HepG2 (cell line): ENCODE data around the gene EIF3L. TPM values are rescaled to one million over a fixed set of nuclear protein-coding genes. Genes with fewer than 3 reads are reported as not detected.

ENCODE experiments used
- ATAC-seq: fragments of 200-7000 bp; cut with Tn5 transposase; 3 replicates; pipeline ENCODE4 v1.9.1; 2020; ENCODE audit warnings: mild to moderate bottlenecking, moderate library complexity
- BruUV-seq: library from RNA; stranded (reverse); fragments of 400-500 nt; replicated peaks from 2 replicates; lab custom pipeline; 2021; lab: Mats Ljungman, UMichigan
- CTCF ChIA-PET: fragments of 300-600 bp; formaldehyde crosslinking; extraction: SDS; loops from one replicate; lab custom pipeline; 2021; ENCODE audit warnings: low total read pairs, inconsistent platforms, low intra/inter-chr PET ratio; lab: Yijun Ruan, JAX
- POLR2A ChIA-PET: fragments of 350-600 bp; sonication (Branson Sonifier 250); formaldehyde crosslinking; loops from one replicate; lab custom pipeline; 2020; ENCODE audit warnings: antibody characterized with exemption, inconsistent platforms; lab: Yijun Ruan, JAX
- DNase-seq: peaks from one replicate; pipeline ENCODE4 v3.0.0-alpha.2; 2015; ENCODE audit warnings: low spot score
- FAIRE-seq: peaks from 3 replicates; lab custom pipeline; 2011; peaks lifted over from hg19 to GRCh38; lab: Jason Lieb, UNC
- H2AFZ ChIP-seq: one replicate; pipeline ENCODE4 v1.6.1; 2011; ENCODE audit warnings: low read length, inconsistent platforms
- H3K27ac ChIP-seq: fragments of 300-600 bp; 3 replicates; pipeline ENCODE4 v1.8.0; 2011; ENCODE audit warnings: mixed run types, mild to moderate bottlenecking, mixed read lengths, low read length, inconsistent platforms; ENCODE audit not compliant: insufficient read depth; ENCODE audit errors: extremely low read length
- H3K27me3 ChIP-seq, 2 experiments: fragments of 200-600 bp in 1 of 2; 2 replicates in 1 of 2; 3 replicates in 1 of 2; pipeline versions ENCODE4 v1.6.0 to v1.8.0; 2011; ENCODE audit warnings: low read length in 2 of 2, mild to moderate bottlenecking in 2 of 2, moderate library complexity in 2 of 2, inconsistent platforms in 1 of 2; ENCODE audit not compliant: insufficient read depth in 2 of 2, control insufficient read depth in 1 of 2
- H3K36me3 ChIP-seq, 2 experiments: fragments of 200-600 bp in 1 of 2; replicated peaks in 1 of 2; 2 replicates in 1 of 2; 3 replicates in 1 of 2; pipeline versions ENCODE4 v1.5.1 to v1.8.0; 2011; ENCODE audit warnings: low read length in 2 of 2, inconsistent platforms in 1 of 2; ENCODE audit not compliant: insufficient read depth in 2 of 2, control insufficient read depth in 1 of 2
- H3K4me1 ChIP-seq: 2 replicates; pipeline ENCODE4 v1.5.1; 2012; ENCODE audit warnings: low read length, inconsistent platforms; ENCODE audit not compliant: insufficient read depth
- H3K4me2 ChIP-seq: 2 replicates; pipeline ENCODE4 v1.6.0; 2011; ENCODE audit warnings: low read depth, low read length, inconsistent platforms
- H3K4me3 ChIP-seq, 3 experiments: fragments of 200-600 bp in 1 of 3; sonication (generic), shearing (Covaris generic) in 1 of 3; replicated peaks in 1 of 3; 2 replicates each; pipeline ENCODE4 v1.5.1; 2011 to 2016; ENCODE audit warnings: low read length in 3 of 3, inconsistent platforms in 2 of 3, low read depth in 2 of 3, mild to moderate bottlenecking in 2 of 3, control low read depth in 1 of 3, mixed read lengths in 1 of 3; ENCODE audit not compliant: insufficient read depth in 1 of 3
- H3K79me2 ChIP-seq: one replicate; pipeline ENCODE4 v1.6.1; 2011; ENCODE audit warnings: low read length, inconsistent platforms; ENCODE audit not compliant: insufficient read depth
- H3K9ac ChIP-seq: 2 replicates; pipeline ENCODE4 v1.6.0; 2011; ENCODE audit warnings: mild to moderate bottlenecking, low read depth, low read length, inconsistent platforms; ENCODE audit not compliant: insufficient read depth
- H3K9me3 ChIP-seq: 2 replicates; pipeline ENCODE4 v1.5.1; 2012; ENCODE audit warnings: mild to moderate bottlenecking, low read length
- H4K20me1 ChIP-seq: 2 replicates; pipeline ENCODE4 v1.6.0; 2011; ENCODE audit warnings: inconsistent platforms, mild to moderate bottlenecking, low read length, moderate library complexity; ENCODE audit not compliant: insufficient read depth
- AKAP8 ChIP-seq: sonication (generic); formaldehyde crosslinking; IDR thresholded peaks from 2 replicates; pipeline ENCODE4 v1.5.1; 2020; ENCODE audit warnings: mild to moderate bottlenecking, missing genetic modification reagents
- ARNT2 ChIP-seq: sonication (generic); formaldehyde crosslinking; IDR thresholded peaks from 2 replicates; pipeline ENCODE4 v1.8.0; 2022; ENCODE audit warnings: mild to moderate bottlenecking, low read depth, missing genetic modification reagents, moderate library complexity
- FOXA3 ChIP-seq: IDR thresholded peaks from 2 replicates; pipeline ENCODE4 v1.6.1; 2016; ENCODE audit warnings: missing genetic modification reagents, missing compliant biosample characterization
- KAT2B ChIP-seq: fragments of 150-350 bp; IDR thresholded peaks from 2 replicates; pipeline ENCODE4 v1.6.1; 2014; ENCODE audit warnings: low read depth, low read length, borderline replicate concordance
- MAF1 ChIP-seq: sonication (generic); formaldehyde crosslinking; IDR thresholded peaks from 2 replicates; pipeline ENCODE4 v1.5.0; 2020; ENCODE audit warnings: missing genetic modification reagents, borderline replicate concordance
- NR2F2 ChIP-seq: IDR thresholded peaks from 2 replicates; pipeline ENCODE4 v1.6.1; 2012; ENCODE audit warnings: low read depth, inconsistent platforms, borderline replicate concordance
- SIX4 ChIP-seq: sonication (generic); formaldehyde crosslinking; IDR thresholded peaks from 2 replicates; pipeline ENCODE4 v1.4.0; 2020; ENCODE audit warnings: missing genetic modification reagents
- ZBTB20 ChIP-seq: sonication (generic); formaldehyde crosslinking; IDR thresholded peaks from 2 replicates; pipeline ENCODE4 v1.8.1; 2023; ENCODE audit warnings: missing genetic modification reagents, low read depth, mild to moderate bottlenecking, borderline replicate concordance
- ZFP36 ChIP-seq: fragments of 150-350 bp; IDR thresholded peaks from 2 replicates; pipeline ENCODE4 v1.6.1; 2018; ENCODE audit warnings: borderline replicate concordance, low read length, low read depth; ENCODE audit not compliant: partially characterized antibody
- ZNF230 ChIP-seq: sonication (generic); formaldehyde crosslinking; IDR thresholded peaks from 2 replicates; pipeline ENCODE4 v1.4.0; 2020; ENCODE audit warnings: mild to moderate bottlenecking, missing genetic modification reagents
- ZNF557 ChIP-seq: sonication (generic); formaldehyde crosslinking; IDR thresholded peaks from 2 replicates; pipeline ENCODE4 v1.4.0; 2020; ENCODE audit warnings: missing genetic modification reagents
- ZZZ3 ChIP-seq: sonication (generic); formaldehyde crosslinking; IDR thresholded peaks from 2 replicates; pipeline ENCODE4 v1.4.0; 2020; ENCODE audit warnings: missing genetic modification reagents, mild to moderate bottlenecking, borderline replicate concordance
- WGBS: methylation state at CpG from one replicate; pipeline ENCODE4 v1.1.6; 2017; ENCODE audit warnings: low lambda C conversion rate; 5-methylcytosine and 5-hydroxymethylcytosine counted together
- in situ Hi-C: cut with HindIII; loops from 2 replicates; pipeline ENCODE4 v1.10.0; 2017; ENCODE audit warnings: low pct_unique_long_range_greater_than_20kb; ENCODE audit not compliant: extremely low pct_ligation_motif_present
- intact Hi-C: fragments of 100-400 bp; cut with micrococcal nuclease; formaldehyde crosslinking; loops from one replicate; pipeline ENCODE4 v1.10.0; 2022; ENCODE audit not compliant: unreplicated experiment
- polyA plus RNA-seq, 8 experiments: library from polyadenylated mRNA; depleted of rRNA in 3 of 8; stranded (reverse) in 7 of 8; unstranded in 1 of 8; fragments of >200 nt; fragmentation: Illumina TruSeq in 4 of 8; extraction: Trizol in 4 of 8; gene quantifications; 2 replicates each; pipeline versions ENCODE4 v1.2.1 to v1.2.3, GENCODE V29; 2011 to 2016; ENCODE audit warnings: low read depth in 4 of 8, missing spikeins in 1 of 8, mixed read lengths in 1 of 8; ENCODE audit not compliant: insufficient read depth in 1 of 8
- total RNA-seq, 5 experiments: library from RNA; depleted of rRNA; stranded (reverse); fragments of >200 nt; fragmentation: Illumina TruSeq; extraction: Trizol; gene quantifications; 2 replicates each; pipeline ENCODE4 v1.2.3, GENCODE V29; 2016; ENCODE audit warnings: low read depth in 1 of 5
- TF ChIP-seq, protein P1 (sequence below): sonication (generic); formaldehyde crosslinking; IDR thresholded peaks from 2 replicates; pipeline ENCODE4 v1.8.0; 2022; ENCODE audit warnings: mild to moderate bottlenecking, missing genetic modification reagents, moderate library complexity
- TF ChIP-seq, protein P2 (sequence below): sonication (generic); formaldehyde crosslinking; IDR thresholded peaks from 2 replicates; pipeline ENCODE4 v1.4.0; 2020; ENCODE audit warnings: missing genetic modification reagents, borderline replicate concordance

EIF3L gene
- total and polyA plus RNA-seq, 2 of the 13 experiments (the other 11 are each of a cell fraction or from before 2014, with no cell fraction given): 514 to 793 TPM

DNA sequence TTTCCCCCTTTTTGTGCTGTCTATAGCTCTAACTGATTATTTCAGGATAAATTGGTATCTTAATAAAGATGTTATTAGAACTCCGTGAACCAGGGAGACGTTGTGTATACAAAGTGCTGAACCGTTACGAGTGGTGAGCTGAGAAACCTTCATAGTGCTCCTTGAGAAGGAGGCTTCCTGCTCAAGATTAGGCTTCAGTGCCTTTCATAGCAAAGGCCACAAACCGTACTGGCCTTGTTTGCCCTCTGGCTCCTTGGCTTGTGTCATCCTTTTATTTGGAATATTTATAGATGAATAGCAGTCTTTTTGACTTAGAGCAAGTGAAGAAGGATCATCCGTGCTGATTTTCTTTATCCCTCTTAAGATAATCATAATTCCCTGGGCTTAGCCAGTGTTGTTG lies 16.3 kb downstream of the EIF3L start:
- in situ Hi-C loops: no loop called here
- H3K4me3 ChIP-seq: no peak overlapping the region
- peaks cover 4% of the 10 kb centered on the region for H3K79me2 ChIP-seq
- no peak overlapping the region for H3K27ac ChIP-seq
- FAIRE-seq: no peak
- H3K4me2 ChIP-seq: no peak overlapping the region
- peaks cover 47% of the 10 kb centered on the region for H3K4me1 ChIP-seq
- ChIA-PET POLR2A (interaction anchor here (2.7 to 3.5 kb wide), 3 partner anchors 22 to 58 kb away, joined by 19 to 37 read pairs (median 35); partner anchors contain the start of genes ANKRD54 and GCAT), CTCF (no interaction called here)
- H4K20me1 ChIP-seq: no peaks in the 10 kb centered on the region
- TF ChIP-seq ZBTB20 (no peak), ZNF230 (no peak), ZZZ3 (CRISPR knock-in tag) (no peak), AKAP8 (CRISPR knock-in tag) (no peak)
- TF ChIP-seq, all 625 proteins: peak for 0
- no TSS peak for BruUV-seq
- Histone ChIP-seq H3K36me3 (peaks cover 25 to 66% of the 10 kb centered on the region in 2 experiments), H3K9ac (no peak overlapping the region), H3K27me3 (no peaks in the 10 kb centered on the region), H2AFZ (no peak overlapping the region), H3K9me3 (no peaks in the 10 kb centered on the region)
- 96% methylated on average over 6 of the region's 6 CpGs for WGBS
- intact Hi-C loops: loop anchor here (10.0 kb wide), 1 partner anchor 121 kb away; no protein-coding TSS in a partner anchor
- DNase-seq: no peak
- ATAC-seq: no peak

DNA sequence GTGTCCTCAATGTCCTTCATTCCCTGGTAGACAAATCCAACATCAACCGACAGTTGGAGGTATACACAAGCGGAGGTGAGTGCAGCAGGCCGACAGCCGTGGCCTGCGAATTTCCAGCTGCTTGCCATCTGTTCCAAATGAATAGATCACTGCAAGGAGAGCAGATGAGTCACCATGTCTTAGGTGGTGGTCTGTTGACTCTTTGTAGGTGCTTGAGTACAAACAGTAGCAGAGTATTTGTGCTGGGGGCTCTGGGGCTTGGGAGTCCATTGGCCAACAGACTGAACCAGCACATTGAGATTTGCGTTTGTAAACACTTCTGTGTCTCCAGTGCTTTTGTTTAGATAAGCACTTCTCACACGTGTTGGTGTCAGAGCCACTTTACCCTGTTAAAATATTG lies 21.1 kb downstream of the EIF3L start:
- H3K4me2 ChIP-seq: no peak overlapping the region
- TSS peak; percentile 14 for BruUV-seq
- CTCF ChIA-PET: no interaction called here
- in situ Hi-C loops (no loop called here), intact Hi-C loops (no loop called here)
- no peak for ATAC-seq
- DNase-seq: no peak
- H3K27me3 ChIP-seq: no peaks in the 10 kb centered on the region
- no peaks in the 10 kb centered on the region for H4K20me1 ChIP-seq
- peaks cover 36 to 72% of the 10 kb centered on the region in 2 experiments for H3K36me3 ChIP-seq
- POLR2A ChIA-PET: no interaction called here
- H3K4me3 ChIP-seq: no peak overlapping the region
- WGBS: 90% methylated on average over 7 of the region's 7 CpGs
- no peaks in the 10 kb centered on the region for H3K4me1 ChIP-seq
- no peak overlapping the region for H3K9ac ChIP-seq
- H2AFZ ChIP-seq: no peak overlapping the region
- no peaks in the 10 kb centered on the region for H3K9me3 ChIP-seq
- no peak overlapping the region for H3K27ac ChIP-seq
- FAIRE-seq: no peak
- no peaks in the 10 kb centered on the region for H3K79me2 ChIP-seq
- TF ChIP-seq, protein P1, sequence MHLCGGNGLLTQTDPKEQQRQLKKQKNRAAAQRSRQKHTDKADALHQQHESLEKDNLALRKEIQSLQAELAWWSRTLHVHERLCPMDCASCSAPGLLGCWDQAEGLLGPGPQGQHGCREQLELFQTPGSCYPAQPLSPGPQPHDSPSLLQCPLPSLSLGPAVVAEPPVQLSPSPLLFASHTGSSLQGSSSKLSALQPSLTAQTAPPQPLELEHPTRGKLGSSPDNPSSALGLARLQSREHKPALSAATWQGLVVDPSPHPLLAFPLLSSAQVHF (CRISPR knock-in tag): no peak
- no peak for TF ChIP-seq NR2F2
- TF ChIP-seq, protein P2, sequence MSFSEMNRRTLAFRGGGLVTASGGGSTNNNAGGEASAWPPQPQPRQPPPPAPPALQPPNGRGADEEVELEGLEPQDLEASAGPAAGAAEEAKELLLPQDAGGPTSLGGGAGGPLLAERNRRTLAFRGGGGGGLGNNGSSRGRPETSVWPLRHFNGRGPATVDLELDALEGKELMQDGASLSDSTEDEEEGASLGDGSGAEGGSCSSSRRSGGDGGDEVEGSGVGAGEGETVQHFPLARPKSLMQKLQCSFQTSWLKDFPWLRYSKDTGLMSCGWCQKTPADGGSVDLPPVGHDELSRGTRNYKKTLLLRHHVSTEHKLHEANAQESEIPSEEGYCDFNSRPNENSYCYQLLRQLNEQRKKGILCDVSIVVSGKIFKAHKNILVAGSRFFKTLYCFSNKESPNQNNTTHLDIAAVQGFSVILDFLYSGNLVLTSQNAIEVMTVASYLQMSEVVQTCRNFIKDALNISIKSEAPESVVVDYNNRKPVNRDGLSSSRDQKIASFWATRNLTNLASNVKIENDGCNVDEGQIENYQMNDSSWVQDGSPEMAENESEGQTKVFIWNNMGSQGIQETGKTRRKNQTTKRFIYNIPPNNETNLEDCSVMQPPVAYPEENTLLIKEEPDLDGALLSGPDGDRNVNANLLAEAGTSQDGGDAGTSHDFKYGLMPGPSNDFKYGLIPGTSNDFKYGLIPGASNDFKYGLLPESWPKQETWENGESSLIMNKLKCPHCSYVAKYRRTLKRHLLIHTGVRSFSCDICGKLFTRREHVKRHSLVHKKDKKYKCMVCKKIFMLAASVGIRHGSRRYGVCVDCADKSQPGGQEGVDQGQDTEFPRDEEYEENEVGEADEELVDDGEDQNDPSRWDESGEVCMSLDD (CRISPR knock-in tag): no peak
- TF ChIP-seq ZNF557 (CRISPR knock-in tag): no peak
- no peak for TF ChIP-seq ZFP36
- no peak for TF ChIP-seq MAF1 (CRISPR knock-in tag)
- no peak for TF ChIP-seq FOXA3 (CRISPR knock-in tag)
- no peak for TF ChIP-seq SIX4 (CRISPR knock-in tag)
- TF ChIP-seq ARNT2 (CRISPR knock-in tag): no peak
- no peak for TF ChIP-seq KAT2B
